H1 (cell line): ENCODE data around the gene FHL1. TPM values are rescaled to one million over a fixed set of nuclear protein-coding genes. Genes with fewer than 3 reads are reported as not detected.

Experiments
- CTCF ChIA-PET: fragments of 300-600 bp; sonication (Branson Sonifier 250); formaldehyde crosslinking; loops from one replicate; lab custom pipeline; 2021; ENCODE audit not compliant: partially characterized antibody; lab: Charles Lee
- POLR2A ChIA-PET: fragments of 300-600 bp; sonication (Branson Sonifier 250); formaldehyde crosslinking; loops from one replicate; lab custom pipeline; 2021; ENCODE audit warnings: inconsistent platforms; ENCODE audit not compliant: partially characterized antibody; lab: Charles Lee
- DNase-seq, 2 experiments: peaks; one replicate each; pipeline versions ENCODE4 v3.0.0 to v3.0.0-alpha.2; 2010 to 2022; ENCODE audit warnings: low spot score in 2 of 2, low read depth in 1 of 2, mixed read lengths in 1 of 2
- FAIRE-seq: peaks from 2 replicates; lab custom pipeline; 2011; peaks lifted over from hg19 to GRCh38; lab: Jason Lieb, UNC
- H2AFZ ChIP-seq: 2 replicates; pipeline ENCODE4 v1.8.1; 2012; ENCODE audit warnings: low read length, inconsistent platforms
- H2AK5ac ChIP-seq: 2 replicates; pipeline ENCODE4 v1.6.1; 2013; ENCODE audit warnings: low read depth, low read length
- H2BK120ac ChIP-seq: replicated peaks from 2 replicates; pipeline ENCODE3; 2013; ENCODE audit warnings: low read depth, low read length, inconsistent platforms
- H2BK12ac ChIP-seq: 2 replicates; pipeline ENCODE4 v1.6.1; 2013; ENCODE audit warnings: low read depth, low read length
- H2BK15ac ChIP-seq: 2 replicates; pipeline ENCODE4 v1.6.1; 2013; ENCODE audit warnings: low read length
- H2BK20ac ChIP-seq: 2 replicates; pipeline ENCODE4 v1.6.1; 2013; ENCODE audit warnings: low read length
- H2BK5ac ChIP-seq: 2 replicates; pipeline ENCODE4 v1.6.1; 2013; ENCODE audit warnings: low read depth, low read length
- H3K14ac ChIP-seq: 2 replicates; pipeline ENCODE4 v1.6.1; 2013; ENCODE audit warnings: inconsistent platforms; ENCODE audit not compliant: insufficient read length
- H3K18ac ChIP-seq: 2 replicates; pipeline ENCODE4 v1.6.1; 2013; ENCODE audit warnings: low read length; ENCODE audit errors: extremely low read depth
- H3K23ac ChIP-seq: 2 replicates; pipeline ENCODE4 v1.6.1; 2013; ENCODE audit warnings: inconsistent platforms; ENCODE audit not compliant: insufficient read length
- H3K23me2 ChIP-seq: 2 replicates; pipeline ENCODE4 v1.6.1; 2013; ENCODE audit warnings: low read depth, low read length
- H3K27ac ChIP-seq: 2 replicates; pipeline ENCODE4 v1.6.1; 2011; ENCODE audit warnings: low read depth, low read length, inconsistent platforms
- H3K27me3 ChIP-seq, 4 experiments: replicated peaks in 1 of 4; 1 replicate in 1 of 4; 2 replicates in 3 of 4; pipeline versions ENCODE4 v1.6.1 to v1.8.1; 2011 to 2013; ENCODE audit warnings: low read length in 3 of 4, mild to moderate bottlenecking in 3 of 4, inconsistent platforms in 2 of 4, mixed read lengths in 2 of 4, moderate library complexity in 1 of 4; ENCODE audit not compliant: control insufficient read depth in 3 of 4, insufficient read depth in 3 of 4; ENCODE audit errors: extremely low read depth in 1 of 4
- H3K36me3 ChIP-seq, 4 experiments: 2 replicates each; pipeline versions ENCODE4 v1.6.1 to v1.8.1; 2011 to 2013; ENCODE audit warnings: mild to moderate bottlenecking in 4 of 4, low read length in 3 of 4, moderate library complexity in 2 of 4, control low read depth in 1 of 4, inconsistent platforms in 1 of 4; ENCODE audit not compliant: insufficient read depth in 4 of 4, control insufficient read depth in 2 of 4
- H3K4ac ChIP-seq: replicated peaks from 2 replicates; pipeline ENCODE3; 2013; ENCODE audit warnings: low read length, low read depth, mixed read lengths, inconsistent platforms; ENCODE audit not compliant: insufficient read length
- H3K4me1 ChIP-seq, 4 experiments: replicated peaks in 1 of 4; 1 replicate in 1 of 4; 2 replicates in 3 of 4; pipeline versions ENCODE4 v1.6.1 to v1.8.1; 2011 to 2013; ENCODE audit warnings: low read length in 3 of 4, inconsistent platforms in 2 of 4, mixed read lengths in 1 of 4; ENCODE audit not compliant: insufficient read depth in 4 of 4, control insufficient read depth in 3 of 4
- H3K4me2 ChIP-seq, 2 experiments: 2 replicates each; pipeline versions ENCODE4 v1.6.1 to v1.8.1; 2011 to 2013; ENCODE audit warnings: low read depth in 2 of 2, low read length in 2 of 2, control low read depth in 1 of 2, inconsistent platforms in 1 of 2, mild to moderate bottlenecking in 1 of 2; ENCODE audit not compliant: insufficient read depth in 1 of 2
- H3K4me3 ChIP-seq, 4 experiments: fragments of 200-600, 300-600 bp in 1 of 4; sonication (generic), shearing (Covaris generic), sonication (Bioruptor Twin) in 1 of 4; 2 replicates each; pipeline versions ENCODE4 v1.5.1 to v1.8.1; 2011 to 2016; ENCODE audit warnings: low read length in 4 of 4, low read depth in 3 of 4, control low read depth in 2 of 4, inconsistent platforms in 2 of 4, mild to moderate bottlenecking in 2 of 4, mixed read lengths in 1 of 4, moderate library complexity in 1 of 4; ENCODE audit not compliant: insufficient read depth in 2 of 4; ENCODE audit errors: extremely low read depth in 1 of 4
- H3K56ac ChIP-seq: replicated peaks from 2 replicates; pipeline ENCODE3; 2013; ENCODE audit warnings: low read depth, mild to moderate bottlenecking, mixed read lengths, low read length, inconsistent platforms; ENCODE audit not compliant: insufficient read length
- H3K79me1 ChIP-seq: 2 replicates; pipeline ENCODE4 v1.6.1; 2013; ENCODE audit warnings: low read depth, low read length, control low read depth
- H3K79me2 ChIP-seq, 2 experiments: 2 replicates each; pipeline versions ENCODE4 v1.6.1 to v1.8.1; 2012 to 2013; ENCODE audit warnings: low read length in 2 of 2, mild to moderate bottlenecking in 2 of 2, inconsistent platforms in 1 of 2; ENCODE audit not compliant: insufficient read depth in 2 of 2, control insufficient read depth in 1 of 2
- H3K9ac ChIP-seq, 4 experiments: replicated peaks in 1 of 4; 1 replicate in 1 of 4; 2 replicates in 3 of 4; pipeline versions ENCODE4 v1.6.1 to v1.8.1; 2011 to 2013; ENCODE audit warnings: low read depth in 3 of 4, low read length in 3 of 4, control low read depth in 2 of 4, mild to moderate bottlenecking in 2 of 4, moderate library complexity in 2 of 4, inconsistent platforms in 1 of 4; ENCODE audit errors: extremely low read depth in 1 of 4
- H3K9me3 ChIP-seq, 2 experiments: 2 replicates each; pipeline versions ENCODE4 v1.6.1 to v1.8.1; 2012 to 2013; ENCODE audit warnings: mild to moderate bottlenecking in 2 of 2, moderate library complexity in 2 of 2, control low read depth in 1 of 2, inconsistent platforms in 1 of 2, low read depth in 1 of 2, low read length in 1 of 2, mixed read lengths in 1 of 2; ENCODE audit not compliant: insufficient read depth in 2 of 2
- H4K20me1 ChIP-seq, 2 experiments: replicated peaks in 1 of 2; 2 replicates each; pipeline versions ENCODE3 to v1.8.1; 2011 to 2013; ENCODE audit warnings: inconsistent platforms in 2 of 2, low read length in 2 of 2, mild to moderate bottlenecking in 1 of 2; ENCODE audit not compliant: insufficient read depth in 2 of 2, control insufficient read depth in 1 of 2
- H4K5ac ChIP-seq: 2 replicates; pipeline ENCODE4 v1.6.1; 2013; ENCODE audit warnings: low read length, low read depth, mixed read lengths, inconsistent platforms; ENCODE audit not compliant: insufficient read length
- H4K8ac ChIP-seq: 2 replicates; pipeline ENCODE4 v1.8.0; 2013; ENCODE audit warnings: mild to moderate bottlenecking, moderate library complexity, low read length, inconsistent platforms; ENCODE audit not compliant: insufficient read depth; ENCODE audit errors: extremely low read depth
- H4K91ac ChIP-seq: replicated peaks from 2 replicates; pipeline ENCODE3; 2013; ENCODE audit warnings: low read length, mixed read lengths, inconsistent platforms; ENCODE audit not compliant: insufficient read length
- BCL11A ChIP-seq, 2 experiments: IDR thresholded peaks; one replicate each; pipeline ENCODE4 v1.6.1; 2011; ENCODE audit warnings: low read depth in 2 of 2, low read length in 2 of 2, mild to moderate bottlenecking in 2 of 2
- EZH2 ChIP-seq: fragments of 200-600 bp; sonication (generic); IDR thresholded peaks from 2 replicates; pipeline ENCODE4 v1.7.1; 2012; ENCODE audit warnings: low read depth, mild to moderate bottlenecking, moderate library complexity, low read length, inconsistent platforms; ENCODE audit not compliant: severe bottlenecking
- GTF2F1 ChIP-seq: IDR thresholded peaks from 2 replicates; pipeline ENCODE4 v1.6.1; 2012; ENCODE audit warnings: low read depth, low read length, improper control_type of control experiment, borderline replicate concordance
- KDM1A ChIP-seq: fragments of 200-600, 300-600 bp; sonication (generic); IDR thresholded peaks from 2 replicates; pipeline ENCODE4 v1.7.1; 2016; ENCODE audit warnings: mild to moderate bottlenecking, low read length, borderline replicate concordance
- KDM5A ChIP-seq: fragments of 200-600 bp; IDR thresholded peaks from 2 replicates; pipeline ENCODE4 v1.7.1; 2012; ENCODE audit warnings: mild to moderate bottlenecking, low read length, inconsistent platforms, mixed read lengths
- NANOG ChIP-seq: IDR thresholded peaks from 2 replicates; pipeline ENCODE4 v1.6.1; 2011; ENCODE audit warnings: low read length, low read depth, mild to moderate bottlenecking, inconsistent platforms; ENCODE audit not compliant: insufficient read depth, poor library complexity, severe bottlenecking
- PHF8 ChIP-seq: fragments of 200-600 bp; sonication (generic); conservative IDR thresholded peaks from 2 replicates; pipeline ENCODE4 v1.7.1; 2012; ENCODE audit warnings: low read depth, mild to moderate bottlenecking, inconsistent platforms, low read length, moderate library complexity
- POLR2AphosphoS5 ChIP-seq: IDR thresholded peaks from 2 replicates; pipeline ENCODE4 v1.6.1; 2011; ENCODE audit warnings: low read depth, low read length
- SIN3A ChIP-seq, 2 experiments: IDR thresholded peaks in 1 of 2; conservative IDR thresholded peaks in 1 of 2; 2 replicates each; pipeline ENCODE4 v1.6.1; 2011 to 2012; ENCODE audit warnings: low read length in 2 of 2, improper control_type of control experiment in 1 of 2, low read depth in 1 of 2, mild to moderate bottlenecking in 1 of 2
- SIX5 ChIP-seq: IDR thresholded peaks from 2 replicates; pipeline ENCODE4 v1.6.1; 2011; ENCODE audit warnings: mild to moderate bottlenecking, low read depth, low read length
- TAF7 ChIP-seq: optimal IDR thresholded peaks from 2 replicates; pipeline ENCODE3; 2011; ENCODE audit warnings: low read depth, mild to moderate bottlenecking, inconsistent platforms, low read length, moderate library complexity, borderline replicate concordance
- TBP ChIP-seq: IDR thresholded peaks from 2 replicates; pipeline ENCODE4 v1.6.1; 2011; ENCODE audit warnings: low read depth, low read length, improper control_type of control experiment
- WGBS, 2 experiments: shearing (Covaris generic) in 1 of 2; methylation state at CpG; one replicate each; pipeline versions ENCODE4 v1.1.6 to v1.1.7; 2013 to 2015; ENCODE audit warnings: low lambda C conversion rate in 2 of 2, mixed read lengths in 2 of 2, inconsistent platforms in 1 of 2, low coverage in 1 of 2, missing lambda C conversion rate in 1 of 2; ENCODE audit not compliant: insufficient replicate concordance in 2 of 2, insufficient coverage in 1 of 2, insufficient read length in 1 of 2; ENCODE audit errors: extremely low coverage in 1 of 2, missing lambda C conversion rate in 1 of 2; 5-methylcytosine and 5-hydroxymethylcytosine counted together
- polyA plus RNA-seq, 7 experiments: library from polyadenylated mRNA; depleted of rRNA in 3 of 7; stranded (reverse) in 5 of 7; unstranded in 2 of 7; fragments of >200 nt in 5 of 7; fragments of 200-250 nt in 2 of 7; gene quantifications; 1 replicate in 5 of 7; 2 replicates in 1 of 7; 4 replicates in 1 of 7; pipeline versions ENCODE4 v1.2.1 to v1.2.3, GENCODE V29; 2011 to 2013; ENCODE audit warnings: missing spikeins in 2 of 7, mixed read lengths in 2 of 7
- total RNA-seq: library from RNA; stranded (reverse); fragmentation: NEBNext Ultra II Directional; extraction: Animal tissue kit (Norgen Biotek cat#: 25700); gene quantifications from 2 replicates; pipeline ENCODE4 v1.2.1, GENCODE V29; 2021
- TF ChIP-seq, protein P1 (sequence below): IDR thresholded peaks from 2 replicates; pipeline ENCODE4 v1.6.1; 2012; ENCODE audit warnings: inconsistent platforms

The FHL1 gene
- total and polyA plus RNA-seq, 2 of the 8 experiments (the other 6 are each of a cell fraction or from before 2014, with no cell fraction given): 45.0 to 56.5 TPM

DNA sequence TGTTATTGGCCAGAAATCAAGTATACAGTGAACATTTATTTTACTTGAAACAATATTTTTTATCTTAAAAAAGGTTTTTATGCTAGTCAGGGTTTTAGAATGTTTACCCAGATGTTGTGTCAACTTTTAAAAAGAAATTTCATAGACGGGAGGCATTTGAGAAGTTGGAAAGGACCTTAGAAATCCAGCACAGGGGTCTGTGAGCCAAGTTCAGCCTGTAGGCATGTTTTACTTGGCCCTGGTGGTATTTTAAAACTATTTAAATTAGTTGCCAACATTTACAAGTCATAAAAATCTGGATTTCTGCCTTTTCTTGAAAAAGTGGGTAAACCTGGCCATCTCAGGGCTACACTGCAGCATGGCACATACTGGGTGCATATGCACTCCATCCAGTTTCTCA lies 25.5 kb upstream of the FHL1 start:
- Histone ChIP-seq H3K23ac (no peak overlapping the region), H4K91ac (no peak overlapping the region), H3K23me2 (no peaks in the 10 kb centered on the region), H2BK20ac (no peak overlapping the region), H4K8ac (no peak overlapping the region), H3K4me3 (no peak overlapping the region), H3K4ac (no peak overlapping the region), H3K56ac (no peak overlapping the region), H3K27me3 (no peaks in the 10 kb centered on the region), H2AK5ac (no peak overlapping the region), H3K36me3 (no peaks in the 10 kb centered on the region), H4K20me1 (no peaks in the 10 kb centered on the region), H3K14ac (no peak overlapping the region), H3K4me1 (no peaks in the 10 kb centered on the region), H2BK12ac (no peak overlapping the region), H4K5ac (no peak overlapping the region), H2BK5ac (no peak overlapping the region), H3K27ac (no peak overlapping the region), H2BK120ac (no peak overlapping the region), H2AFZ (no peak overlapping the region), H3K9ac (no peak overlapping the region), H2BK15ac (no peak overlapping the region), H3K79me1 (no peaks in the 10 kb centered on the region), H3K18ac (no peak overlapping the region), H3K4me2 (no peak overlapping the region), H3K79me2 (no peaks in the 10 kb centered on the region), H3K9me3 (no peaks in the 10 kb centered on the region)
- 67% methylated on average over 1 of the region's 1 CpG; no CpG with 5 or more reads in 1 of the 2 experiments for WGBS, 2 experiments
- ChIA-PET CTCF (no interaction called here), POLR2A (no interaction called here)
- FAIRE-seq (no peak), DNase-seq (no peak)
- TF ChIP-seq TAF7 (no peak), TBP (no peak), SIN3A (conservative IDR thresholded peaks at IDR 0.05 in 1 of 2, IDR thresholded peaks at IDR 0.05 in 1 of 2; ENCODE audit: low read depth in 1 of 2, low read length in 2 of 2) (no peak), KDM1A (no peak), KDM5A (no peak), EZH2 (no peak), NANOG (no peak), SIX5 (no peak), GTF2F1 (no peak), PHF8 (no peak), POLR2AphosphoS5 (no peak), BCL11A (IDR thresholded peaks at IDR 0.05; ENCODE audit: low read depth in 2 of 2, low read length in 2 of 2) (no peak)
- TF ChIP-seq, protein P1, sequence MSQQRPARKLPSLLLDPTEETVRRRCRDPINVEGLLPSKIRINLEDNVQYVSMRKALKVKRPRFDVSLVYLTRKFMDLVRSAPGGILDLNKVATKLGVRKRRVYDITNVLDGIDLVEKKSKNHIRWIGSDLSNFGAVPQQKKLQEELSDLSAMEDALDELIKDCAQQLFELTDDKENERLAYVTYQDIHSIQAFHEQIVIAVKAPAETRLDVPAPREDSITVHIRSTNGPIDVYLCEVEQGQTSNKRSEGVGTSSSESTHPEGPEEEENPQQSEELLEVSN: no peak
